GM12892 (cell line): ENCODE measurements around the gene PCYT2.

ENCODE experiments used
- POLR2A ChIP-seq: IDR thresholded peaks from 2 replicates; pipeline ENCODE4 v1.6.1; 2011; ENCODE audit warnings: low read depth, low read length, control low read depth
- TAF1 ChIP-seq: IDR thresholded peaks from 2 replicates; pipeline ENCODE4 v1.6.1; 2011; ENCODE audit warnings: low read depth, mild to moderate bottlenecking, control low read depth, low read length, borderline replicate concordance

DNA sequence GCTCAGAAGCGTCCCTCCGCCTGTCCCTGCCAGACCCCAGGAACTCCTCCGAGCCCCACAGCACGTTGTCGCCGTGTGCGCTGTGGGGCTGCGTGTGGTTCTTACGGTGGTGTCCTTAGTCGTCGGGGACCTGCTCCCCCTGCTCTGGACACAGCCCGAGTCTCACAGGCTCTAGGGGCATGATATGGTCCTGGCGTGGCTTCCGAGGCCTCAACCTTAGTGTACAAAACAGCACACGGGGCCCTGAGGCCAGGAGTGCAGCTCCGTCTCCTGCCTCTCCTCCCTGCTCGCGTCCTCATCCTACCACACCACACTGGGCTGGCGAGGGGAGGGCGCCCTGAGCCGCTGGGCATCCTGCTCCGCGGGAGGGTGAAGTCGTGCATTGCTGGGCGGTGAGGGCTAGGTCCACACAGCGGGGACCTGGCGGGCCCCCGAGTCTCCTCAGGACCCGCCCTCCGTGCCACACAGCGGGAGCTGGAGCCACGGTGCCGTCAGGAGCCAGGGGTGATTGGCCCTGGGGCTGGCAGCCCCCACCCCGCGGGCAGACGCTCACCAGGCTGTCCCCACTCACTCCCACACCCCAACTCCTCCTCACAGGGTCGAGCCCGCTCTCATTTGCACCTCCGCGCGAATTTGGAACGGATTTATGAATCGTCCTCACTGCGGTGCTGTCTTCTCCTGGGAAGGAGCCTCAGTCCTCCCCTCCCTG lies 17.5 kb upstream of the PCYT2 start:
- TF ChIP-seq POLR2A (no peak), TAF1 (no peak)
